ENCODE data around the gene ERICH4. TPM values are rescaled to one million over a fixed set of nuclear protein-coding genes. Genes with fewer than 3 reads are reported as not detected.

Gene ERICH4
- total and polyA plus RNA-seq, 2 of the 13 experiments (the other 11 are each of a cell fraction or from before 2014, with no cell fraction given) = 0.40 to 0.64 TPM

DNA sequence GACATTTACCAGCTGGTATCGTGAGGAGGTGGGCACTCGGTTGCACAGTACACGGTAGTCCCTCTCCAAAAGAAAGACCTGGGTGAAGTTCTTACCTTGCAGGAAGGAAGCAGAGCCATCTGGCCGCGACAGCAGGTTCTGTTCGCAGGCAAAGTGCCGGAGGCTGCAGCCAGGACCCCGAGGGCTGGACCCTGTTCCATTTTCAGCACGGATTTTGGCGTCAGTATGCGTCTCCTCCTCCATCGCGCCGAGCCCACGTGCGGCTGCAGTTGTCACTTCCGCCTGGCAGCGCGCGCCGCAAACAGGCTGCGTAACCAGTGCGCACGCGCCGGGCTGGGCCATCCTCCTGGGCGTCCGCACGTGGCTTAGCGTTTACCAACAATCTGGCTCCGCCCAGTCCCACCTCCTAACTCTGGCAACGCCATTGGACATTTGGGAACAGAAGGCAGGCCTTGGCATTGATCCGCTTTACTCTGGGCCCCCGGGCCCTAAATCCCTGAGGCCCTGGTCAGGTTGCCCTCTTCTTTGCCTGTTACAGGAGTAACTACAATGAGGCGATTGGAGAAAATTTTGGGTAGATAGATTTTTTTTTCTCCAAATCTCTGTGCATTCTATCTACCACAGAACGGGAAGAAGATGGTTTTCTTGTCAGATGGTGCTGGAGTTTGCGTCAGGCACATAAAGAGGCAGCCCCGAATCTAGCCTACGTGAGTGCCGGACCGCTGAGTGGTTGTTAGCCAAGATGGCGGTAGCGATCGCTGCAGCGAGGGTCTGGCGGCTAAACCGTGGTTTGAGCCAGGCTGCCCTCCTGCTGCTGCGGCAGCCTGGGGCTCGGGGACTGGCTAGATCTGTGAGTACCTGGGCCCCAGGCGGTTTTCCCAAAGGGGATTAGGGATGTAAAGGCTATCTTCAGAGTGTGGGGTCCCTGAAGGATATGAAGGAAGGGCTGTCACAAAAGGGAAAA is 45.6 kb upstream of the ERICH4 start, which contains the start of the genes BCKDHA and EXOSC5 (continued):
- TF ChIP-seq ZNF687 (CRISPR knock-in tag; IDR thresholded peaks at IDR 0.05) (peak; percentile 98), RFXANK (CRISPR knock-in tag; IDR thresholded peaks at IDR 0.05) (no peak; the same call in 1 of the 2 replicates), EED (CRISPR knock-in tag; IDR thresholded peaks at IDR 0.05) (no peak; the same call in 1 of the 2 replicates), ZFP62 (CRISPR knock-in tag; IDR thresholded peaks at IDR 0.05) (no peak), JUN (CRISPR knock-in tag; IDR thresholded peaks at IDR 0.05) (no peak), NR2C2 (CRISPR knock-in tag; IDR thresholded peaks at IDR 0.05; ENCODE audit: borderline replicate concordance) (no peak), SOX13 (IDR thresholded peaks at IDR 0.05) (no peak), SOX13 (CRISPR knock-in tag; conservative IDR thresholded peaks at IDR 0.05 in 1 of 2, IDR thresholded peaks at IDR 0.05 in 1 of 2) (peak in 1 of 2 experiments; percentile 25; a peak in 2 of 4 replicates), ZNF124 (CRISPR knock-in tag; IDR thresholded peaks at IDR 0.05) (0 out of 2 replicates have a peak, but pooled peaks have one; percentile 45), ZNF343 (CRISPR knock-in tag; IDR thresholded peaks at IDR 0.05) (0 out of 2 replicates have a peak, but pooled peaks have one; percentile 28), KLF16 (CRISPR knock-in tag; IDR thresholded peaks at IDR 0.05) (peak; percentile 59 to 67; a peak in 2 of 4 replicates), TRIM24 (CRISPR knock-in tag; IDR thresholded peaks at IDR 0.05) (no peak), ZNF773 (CRISPR knock-in tag; IDR thresholded peaks at IDR 0.05; ENCODE audit: borderline replicate concordance) (0 out of 2 replicates have a peak, but pooled peaks have one; percentile 38), ZBTB4 (CRISPR knock-in tag; IDR thresholded peaks at IDR 0.05; ENCODE audit: borderline replicate concordance) (no peak), SMAD3 (CRISPR knock-in tag; IDR thresholded peaks at IDR 0.05) (peak; percentile 1; the same call in 1 of the 2 replicates), ELF1 (CRISPR knock-in tag; IDR thresholded peaks at IDR 0.05) (peak; percentile 93), CBX2 (IDR thresholded peaks at IDR 0.05; ENCODE audit: low read depth, low read length) (no peak), CBX2 (CRISPR knock-in tag; IDR thresholded peaks at IDR 0.05; ENCODE audit: low read depth) (peak; percentile 82; the same call in 1 of the 2 replicates)
- TF ChIP-seq, protein P1, sequence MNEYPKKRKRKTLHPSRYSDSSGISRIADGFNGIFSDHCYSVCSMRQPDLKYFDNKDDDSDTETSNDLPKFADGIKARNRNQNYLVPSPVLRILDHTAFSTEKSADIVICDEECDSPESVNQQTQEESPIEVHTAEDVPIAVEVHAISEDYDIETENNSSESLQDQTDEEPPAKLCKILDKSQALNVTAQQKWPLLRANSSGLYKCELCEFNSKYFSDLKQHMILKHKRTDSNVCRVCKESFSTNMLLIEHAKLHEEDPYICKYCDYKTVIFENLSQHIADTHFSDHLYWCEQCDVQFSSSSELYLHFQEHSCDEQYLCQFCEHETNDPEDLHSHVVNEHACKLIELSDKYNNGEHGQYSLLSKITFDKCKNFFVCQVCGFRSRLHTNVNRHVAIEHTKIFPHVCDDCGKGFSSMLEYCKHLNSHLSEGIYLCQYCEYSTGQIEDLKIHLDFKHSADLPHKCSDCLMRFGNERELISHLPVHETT (CRISPR knock-in tag; conservative IDR thresholded peaks at IDR 0.05) = peak; percentile 45; the same call in 1 of the 2 replicates

Measured in HepG2 (cell line).